B cell (primary cell): ENCODE measurements around the gene PLA2G6. TPM values are rescaled to one million over a fixed set of nuclear protein-coding genes. Genes with fewer than 3 reads are reported as not detected.

Experiments
- ATAC-seq: fragments of 200-7000 bp; cut with Tn5 transposase; one replicate; pipeline ENCODE4 v1.10.0; 2021; ENCODE audit warnings: low read depth, mild to moderate bottlenecking, moderate number of reproducible peaks, moderate library complexity
- CTCF ChIA-PET: fragments of 350-600 bp; sonication (Branson Sonifier 250); formaldehyde crosslinking; loops from one replicate; lab custom pipeline; 2021; ENCODE audit warnings: antibody characterized with exemption, inconsistent platforms; lab: Charles Lee
- POLR2A ChIA-PET: fragments of 350-600 bp; sonication (Branson Sonifier 250); formaldehyde crosslinking; loops from one replicate; lab custom pipeline; 2021; ENCODE audit warnings: antibody characterized with exemption; lab: Charles Lee
- DNase-seq: peaks from one replicate; pipeline ENCODE4 v3.0.0; 2013
- H2AFZ ChIP-seq: 2 replicates; pipeline ENCODE4 v1.6.1; 2012; ENCODE audit warnings: mild to moderate bottlenecking, low read depth, low read length; ENCODE audit not compliant: insufficient read depth, poor library complexity, severe bottlenecking
- H3K27ac ChIP-seq, 2 donors: 1 replicate in 1 of 2; 2 replicates in 1 of 2; pipeline ENCODE4 v1.5.1; 2012 to 2013; ENCODE audit warnings: low read length in 2 of 2, mild to moderate bottlenecking in 2 of 2, moderate library complexity in 1 of 2
- H3K27me3 ChIP-seq, 4 experiments: fragments of 200-600 bp in 1 of 4; sonication (generic) in 1 of 4; replicated peaks in 1 of 4; 1 replicate in 2 of 4; 2 replicates in 2 of 4; pipeline versions ENCODE4 v1.6.1 to v1.7.0; 2013 to 2016; ENCODE audit warnings: low read length in 3 of 4, mild to moderate bottlenecking in 2 of 4, mixed read lengths in 1 of 4, moderate library complexity in 1 of 4; ENCODE audit not compliant: insufficient read depth in 4 of 4, control insufficient read depth in 3 of 4; ENCODE audit errors: control extremely low read depth in 1 of 4
- H3K36me3 ChIP-seq, 2 experiments: replicated peaks in 1 of 2; 1 replicate in 1 of 2; 2 replicates in 1 of 2; pipeline versions ENCODE4 v1.6.1 to v1.7.1; 2013; ENCODE audit warnings: low read length in 1 of 2; ENCODE audit not compliant: insufficient read depth in 2 of 2, control insufficient read depth in 1 of 2; ENCODE audit errors: control extremely low read depth in 1 of 2, extremely low read depth in 1 of 2
- H3K4me1 ChIP-seq, 2 donors: fragments of 200-600 bp in 1 of 2; sonication (generic) in 1 of 2; 1 replicate in 1 of 2; 2 replicates in 1 of 2; pipeline versions ENCODE4 v1.5.1 to v1.6.1; 2013 to 2017; ENCODE audit warnings: low read length in 2 of 2; ENCODE audit not compliant: control insufficient read depth in 2 of 2, insufficient read depth in 2 of 2
- H3K4me2 ChIP-seq: replicated peaks from 2 replicates; pipeline ENCODE3; 2012; ENCODE audit warnings: mild to moderate bottlenecking, low read depth, low read length; ENCODE audit not compliant: poor library complexity, severe bottlenecking
- H3K4me3 ChIP-seq, 5 experiments: fragments of 200-600 bp in 1 of 5; sonication (generic) in 1 of 5; 1 replicate in 3 of 5; 2 replicates in 2 of 5; pipeline versions ENCODE4 v1.5.1 to v1.7.0; 2011 to 2016; ENCODE audit warnings: low read length in 4 of 5, mild to moderate bottlenecking in 4 of 5, low read depth in 2 of 5, control low read depth in 1 of 5, moderate library complexity in 1 of 5; ENCODE audit not compliant: insufficient read depth in 1 of 5; ENCODE audit errors: control extremely low read depth in 1 of 5, extremely low read depth in 1 of 5
- H3K79me2 ChIP-seq: fragments of 200-600 bp; sonication (generic); one replicate; pipeline ENCODE4 v1.6.0; 2016; ENCODE audit warnings: low read length; ENCODE audit not compliant: control insufficient read depth, insufficient read depth
- H3K9ac ChIP-seq: fragments of 200-600 bp; sonication (generic); 2 replicates; pipeline ENCODE4 v1.6.1; 2017; ENCODE audit warnings: mild to moderate bottlenecking, low read length, moderate library complexity
- H3K9me3 ChIP-seq, 3 donors: one replicate each; pipeline versions ENCODE4 v1.6.1 to v1.7.1; 2013; ENCODE audit warnings: low read length in 2 of 3; ENCODE audit not compliant: control insufficient read depth in 2 of 3, insufficient read depth in 1 of 3; ENCODE audit errors: control extremely low read depth in 1 of 3
- H4K20me1 ChIP-seq: 2 replicates; pipeline ENCODE4 v1.6.0; 2012; ENCODE audit warnings: mild to moderate bottlenecking, low read length; ENCODE audit not compliant: insufficient read depth, control insufficient read depth, poor library complexity, severe bottlenecking
- H3K27ac Mint-ChIP-seq: one replicate; pipeline ENCODE4 v1.8.0; 2021; ENCODE audit warnings: mixed read lengths
- H3K27me3 Mint-ChIP-seq: one replicate; pipeline ENCODE4 v1.8.0; 2021; ENCODE audit warnings: mixed read lengths
- H3K4me1 Mint-ChIP-seq: one replicate; pipeline ENCODE4 v1.8.0; 2021; ENCODE audit warnings: mixed read lengths
- H3K4me3 Mint-ChIP-seq: one replicate; pipeline ENCODE4 v1.8.0; 2021; ENCODE audit warnings: mixed read lengths
- H3K9me3 Mint-ChIP-seq: one replicate; pipeline ENCODE4 v1.8.0; 2022; ENCODE audit warnings: mixed read lengths; ENCODE audit not compliant: insufficient read depth
- CTCF ChIP-seq: fragments of 200-600 bp; IDR thresholded peaks from one replicate; pipeline ENCODE4 v1.8.0; 2022; ENCODE audit warnings: antibody characterized with exemption, mild to moderate bottlenecking
- EZH2 ChIP-seq: IDR thresholded peaks from 2 replicates; pipeline ENCODE4 v1.6.1; 2012; ENCODE audit warnings: borderline replicate concordance, low read depth, mild to moderate bottlenecking, moderate library complexity, low read length; ENCODE audit not compliant: insufficient read depth, poor library complexity, severe bottlenecking
- WGBS: methylation state at CpG from one replicate; pipeline ENCODE4 v1.1.5; 2013; ENCODE audit warnings: missing lambda C conversion rate; ENCODE audit not compliant: insufficient coverage; 5-methylcytosine and 5-hydroxymethylcytosine counted together
- intact Hi-C: fragments of 100-400 bp; cut with micrococcal nuclease; formaldehyde crosslinking; loops from one replicate; pipeline ENCODE4 v1.10.0; 2022
- polyA plus RNA-seq: library from polyadenylated mRNA; depleted of rRNA; stranded (reverse); fragments of >200 nt; gene quantifications from 2 replicates; pipeline ENCODE4 v1.2.3, GENCODE V29; 2012
- total RNA-seq, 2 donors: library from RNA; stranded (reverse); fragments of 120-200 nt in 1 of 2; gene quantifications; 1 replicate in 1 of 2; 2 replicates in 1 of 2; pipeline versions ENCODE4 v1.2.3 to v1.2.4, GENCODE V29; 2013 to 2022

Gene PLA2G6
- total and polyA plus RNA-seq, 2 donors (not counting 1 experiment from before 2014, with no cell fraction given): 125 to 148 TPM

DNA sequence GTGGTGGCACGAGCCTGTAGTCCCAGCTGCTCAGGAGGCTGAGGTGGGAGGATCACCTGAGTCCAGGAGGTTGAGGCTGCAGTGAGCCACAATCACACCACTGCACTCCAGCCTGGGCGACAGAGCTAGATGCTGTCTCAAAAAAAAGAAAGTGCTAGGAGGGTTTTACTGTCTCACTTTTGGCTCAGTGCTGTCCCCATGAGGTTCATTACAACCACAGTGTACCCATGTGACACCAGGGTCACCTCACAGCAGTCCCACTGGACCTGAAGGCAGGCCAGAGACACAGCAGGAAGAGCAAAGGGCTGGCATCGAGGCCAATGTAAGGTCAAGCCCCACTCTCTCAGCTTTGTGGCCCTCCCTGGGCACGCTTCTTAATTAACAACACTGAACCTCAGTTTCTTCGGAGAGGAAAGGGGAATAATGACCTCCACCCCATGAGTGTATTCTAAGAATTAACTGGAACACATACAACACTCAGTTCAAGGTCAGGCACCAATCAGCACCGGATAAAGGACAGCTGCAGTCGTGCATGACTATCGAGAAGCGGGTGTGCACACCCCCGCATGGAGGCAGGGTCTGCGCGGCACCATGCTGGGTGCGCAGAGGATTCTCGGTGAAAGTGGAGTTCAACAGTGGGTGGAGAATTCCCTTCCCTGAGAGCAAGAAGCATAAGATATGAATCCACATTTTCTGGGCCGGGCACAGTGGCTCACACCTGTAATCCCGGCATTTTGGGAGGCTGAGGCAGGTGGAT, 40.2 kb downstream of the PLA2G6 start:
- H3K36me3 ChIP-seq: peaks cover 0 to 28% of the 10 kb centered on the region in 2 experiments
- CTCF ChIA-PET: no interaction called here

More for the DNA sequence above, 40.2 kb downstream of the PLA2G6 start:
- Mint-ChIP-seq H3K4me3 (no peak overlapping the region), H3K4me1 (no peaks in the 10 kb centered on the region), H3K9me3 (no peaks in the 10 kb centered on the region), H3K27ac (no peak overlapping the region), H3K27me3 (no peaks in the 10 kb centered on the region)
- H3K9ac ChIP-seq: no peak overlapping the region
- intact Hi-C loops: no loop called here
- H3K4me1 ChIP-seq: no peaks in the 10 kb centered on the region
- H3K27ac ChIP-seq: no peak overlapping the region
- no peak overlapping the region for H3K4me2 ChIP-seq
- no peaks in the 10 kb centered on the region for H3K9me3 ChIP-seq
- ATAC-seq (no peak), DNase-seq (no peak)
- POLR2A ChIA-PET: no interaction called here
- H3K27me3 ChIP-seq: no peaks in the 10 kb centered on the region
- WGBS: 98% methylated on average over 13 of the region's 16 CpGs
- no peaks in the 10 kb centered on the region for H3K79me2 ChIP-seq
- no peak overlapping the region for H3K4me3 ChIP-seq
- TF ChIP-seq EZH2 (no peak), CTCF (no peak)
- no peak overlapping the region for H2AFZ ChIP-seq
- H4K20me1 ChIP-seq: no peaks in the 10 kb centered on the region
